ENCODE measurements around the gene ZMYND8. TPM values are rescaled to one million over a fixed set of nuclear protein-coding genes. Genes with fewer than 3 reads are reported as not detected.
"Not testable (repeated sequence)": the region's sequence is repeated elsewhere in the genome, so short reads cannot be mapped to it uniquely, and the experiment has no call there.

Gene ZMYND8
- total and polyA plus RNA-seq, 3 donors from 2014 or later, result 30.4 to 102 (median 87.2) TPM

DNA sequence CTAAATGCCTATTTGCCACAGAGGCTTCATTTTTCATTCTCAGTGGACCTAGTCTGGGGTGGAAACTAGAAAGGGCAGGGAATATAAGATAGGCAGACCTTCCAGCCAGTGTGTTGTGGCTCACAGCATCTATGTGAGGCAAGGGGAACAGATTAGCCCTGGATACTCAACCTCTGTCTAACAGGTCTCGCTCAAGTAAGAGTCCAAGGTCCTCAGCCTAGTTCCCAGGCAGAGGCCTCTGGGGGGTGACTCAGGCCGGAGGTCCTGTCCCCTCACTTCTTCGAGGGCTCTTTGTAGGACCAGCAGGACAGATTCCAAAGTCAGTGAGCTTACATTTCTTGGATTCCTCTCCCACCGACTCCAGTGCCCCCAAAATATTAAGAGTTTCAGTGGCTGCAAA lies 106.6 kb downstream of the ZMYND8 start:
- no peaks in the 10 kb centered on the region for H3K9me3 ChIP-seq
- no peaks in the 10 kb centered on the region for H3K36me3 ChIP-seq (ENCODE audit: low read depth, missing control alignments)
- no peak for TF ChIP-seq POLR2A (IDR thresholded peaks at IDR 0.05)
- TF ChIP-seq, protein P1, sequence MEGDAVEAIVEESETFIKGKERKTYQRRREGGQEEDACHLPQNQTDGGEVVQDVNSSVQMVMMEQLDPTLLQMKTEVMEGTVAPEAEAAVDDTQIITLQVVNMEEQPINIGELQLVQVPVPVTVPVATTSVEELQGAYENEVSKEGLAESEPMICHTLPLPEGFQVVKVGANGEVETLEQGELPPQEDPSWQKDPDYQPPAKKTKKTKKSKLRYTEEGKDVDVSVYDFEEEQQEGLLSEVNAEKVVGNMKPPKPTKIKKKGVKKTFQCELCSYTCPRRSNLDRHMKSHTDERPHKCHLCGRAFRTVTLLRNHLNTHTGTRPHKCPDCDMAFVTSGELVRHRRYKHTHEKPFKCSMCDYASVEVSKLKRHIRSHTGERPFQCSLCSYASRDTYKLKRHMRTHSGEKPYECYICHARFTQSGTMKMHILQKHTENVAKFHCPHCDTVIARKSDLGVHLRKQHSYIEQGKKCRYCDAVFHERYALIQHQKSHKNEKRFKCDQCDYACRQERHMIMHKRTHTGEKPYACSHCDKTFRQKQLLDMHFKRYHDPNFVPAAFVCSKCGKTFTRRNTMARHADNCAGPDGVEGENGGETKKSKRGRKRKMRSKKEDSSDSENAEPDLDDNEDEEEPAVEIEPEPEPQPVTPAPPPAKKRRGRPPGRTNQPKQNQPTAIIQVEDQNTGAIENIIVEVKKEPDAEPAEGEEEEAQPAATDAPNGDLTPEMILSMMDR (IDR thresholded peaks at IDR 0.05), result no peak
- intact Hi-C loops (cut with DNase I; ENCODE audit: low total_unique reads), result no loop called here
- no peak overlapping the region for H3K27ac ChIP-seq
- WGBS, 2 donors, result 84 to 86% methylated on average over 3 to 4 of the region's 4 CpGs
- no peaks in the 10 kb centered on the region for H3K27me3 ChIP-seq
- peaks cover 27% of the 10 kb centered on the region for H3K4me1 ChIP-seq
- DNase-seq, result no peak
- no peak overlapping the region for H3K4me3 ChIP-seq

GRCh38 chr20:47248448-47248966 lies 108.0 kb downstream of the ZMYND8 start:
- no peak for DNase-seq
- H3K36me3 ChIP-seq (ENCODE audit: low read depth, missing control alignments), result no peaks in the 10 kb centered on the region
- H3K4me1 ChIP-seq, result peaks cover 13% of the 10 kb centered on the region
- TF ChIP-seq, protein P1 (IDR thresholded peaks at IDR 0.05), result no peak
- no peak for TF ChIP-seq POLR2A (IDR thresholded peaks at IDR 0.05)
- H3K9me3 ChIP-seq, result no peaks in the 10 kb centered on the region
- no peak overlapping the region for H3K27ac ChIP-seq
- H3K27me3 ChIP-seq, result no peaks in the 10 kb centered on the region
- intact Hi-C loops (cut with DNase I; ENCODE audit: low total_unique reads), result no loop called here
- 88 to 95% methylated on average over 6 of the region's 6 CpGs for WGBS, 2 donors
- no peak overlapping the region for H3K4me3 ChIP-seq

GRCh38 chr20:47247972-47248371 lies 108.5 kb downstream of the ZMYND8 start:
- no peak for TF ChIP-seq POLR2A (IDR thresholded peaks at IDR 0.05)
- TF ChIP-seq, protein P1 (IDR thresholded peaks at IDR 0.05), result no peak
- WGBS, 2 donors, result 81 to 88% methylated on average over 1 of the region's 1 CpG
- H3K4me3 ChIP-seq, result no peak overlapping the region
- no peaks in the 10 kb centered on the region for H3K9me3 ChIP-seq
- intact Hi-C loops (cut with DNase I; ENCODE audit: low total_unique reads), result no loop called here
- no peak for DNase-seq
- H3K27ac ChIP-seq, result no peak overlapping the region
- no peaks in the 10 kb centered on the region for H3K36me3 ChIP-seq (ENCODE audit: low read depth, missing control alignments)
- no peaks in the 10 kb centered on the region for H3K27me3 ChIP-seq
- peaks cover 10% of the 10 kb centered on the region for H3K4me1 ChIP-seq

DNA sequence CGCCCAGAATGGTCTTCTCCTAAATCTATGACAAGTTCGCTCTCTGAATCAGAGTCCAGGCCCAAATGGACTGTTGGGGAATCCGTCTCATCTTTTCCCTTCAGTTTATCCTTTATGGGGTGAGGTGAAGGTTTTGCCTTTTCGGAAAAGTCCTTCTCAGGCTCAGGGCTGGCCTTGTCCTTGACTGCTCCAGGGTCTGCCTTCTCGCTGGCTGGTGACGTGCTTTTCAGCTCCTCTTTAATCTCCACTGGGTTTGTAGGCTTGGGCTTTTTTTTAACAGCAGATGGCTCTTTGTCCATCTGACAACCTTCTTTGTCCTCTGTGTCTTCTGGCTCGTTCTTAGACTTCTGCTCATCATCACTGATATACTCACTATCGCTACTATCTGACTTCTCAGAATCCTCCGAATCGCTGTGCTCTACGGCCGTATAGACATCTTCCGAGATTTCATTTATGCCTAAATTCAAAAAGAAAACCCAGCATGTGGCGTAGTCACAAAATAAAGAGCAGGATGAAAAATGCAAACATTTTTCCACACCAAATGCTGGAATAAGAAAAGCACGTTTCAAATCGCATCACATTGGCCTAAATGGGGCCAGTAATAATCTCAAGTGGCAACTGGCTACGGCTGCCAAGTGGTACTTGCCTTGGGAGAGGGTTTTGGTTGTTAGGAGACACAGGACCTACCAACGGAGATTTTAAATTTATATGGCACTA lies 110.3 kb downstream of the ZMYND8 start:
- no peak overlapping the region for H3K4me3 ChIP-seq
- H3K36me3 ChIP-seq (ENCODE audit: low read depth, missing control alignments), result no peaks in the 10 kb centered on the region
- H3K4me1 ChIP-seq, result no peaks in the 10 kb centered on the region
- H3K27ac ChIP-seq, result no peak overlapping the region
- no peak for DNase-seq
- WGBS, 2 donors, result 83 to 85% methylated on average over 18 of the region's 18 CpGs
- no peak for TF ChIP-seq POLR2A (IDR thresholded peaks at IDR 0.05)
- H3K27me3 ChIP-seq, result no peaks in the 10 kb centered on the region
- intact Hi-C loops (cut with DNase I; ENCODE audit: low total_unique reads), result no loop called here
- no peaks in the 10 kb centered on the region for H3K9me3 ChIP-seq

- H3K9me3 ChIP-seq; H3K4me1 ChIP-seq; DNase-seq; H3K27ac ChIP-seq; H3K4me3 ChIP-seq; H3K36me3 ChIP-seq (ENCODE audit: low read depth, missing control alignments); intact Hi-C loops (cut with DNase I; ENCODE audit: low total_unique reads); H3K27me3 ChIP-seq: not testable (repeated sequence)
- 96% methylated on average over 11 of the region's 11 CpGs for WGBS, 2 donors
These were observed 111.3 kb downstream of the ZMYND8 start for GRCh38 chr20:47245166-47245565.

DNA sequence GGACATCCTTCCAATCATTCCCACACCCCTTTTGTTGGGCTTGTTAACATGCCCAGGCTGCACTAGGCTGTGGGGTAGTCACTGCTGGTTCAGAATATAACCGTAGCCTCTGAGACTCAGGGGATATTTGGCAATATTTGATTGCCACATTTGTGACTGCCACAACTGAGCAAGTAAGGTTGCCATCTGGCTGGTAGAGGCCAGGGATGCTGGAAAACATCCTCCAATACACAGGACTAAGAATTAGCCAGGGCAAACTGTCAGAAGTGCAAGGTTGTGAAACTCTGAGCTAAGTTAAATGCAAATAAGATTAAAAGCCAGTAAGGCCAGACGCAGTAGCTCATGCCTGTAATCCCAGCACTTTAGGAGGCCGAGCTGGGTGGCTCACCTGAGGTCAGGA lies 112.0 kb downstream of the ZMYND8 start:
- Histone ChIP-seq H3K27me3 (no peaks in the 10 kb centered on the region), H3K4me3 (no peak overlapping the region), H3K27ac (no peak overlapping the region), H3K36me3 (ENCODE audit: low read depth, missing control alignments) (no peaks in the 10 kb centered on the region), H3K9me3 (no peaks in the 10 kb centered on the region), H3K4me1 (no peaks in the 10 kb centered on the region)
- intact Hi-C loops (cut with DNase I; ENCODE audit: low total_unique reads), result no loop called here
- WGBS, 2 donors, result 93 to 97% methylated on average over 3 of the region's 3 CpGs
- TF ChIP-seq POLR2A (IDR thresholded peaks at IDR 0.05), result no peak
- TF ChIP-seq, protein P1 (IDR thresholded peaks at IDR 0.05), result no peak
- no peak for DNase-seq

Data from testis (tissue), 3 donors.